ENCODE results near the gene BCKDHB. TPM values are rescaled to one million over a fixed set of nuclear protein-coding genes. Genes with fewer than 3 reads are reported as not detected.

Gene BCKDHB
- total and polyA plus RNA-seq, 5 donors from 2014 or later = 15.2 to 28.7 (median 23.1) TPM

DNA sequence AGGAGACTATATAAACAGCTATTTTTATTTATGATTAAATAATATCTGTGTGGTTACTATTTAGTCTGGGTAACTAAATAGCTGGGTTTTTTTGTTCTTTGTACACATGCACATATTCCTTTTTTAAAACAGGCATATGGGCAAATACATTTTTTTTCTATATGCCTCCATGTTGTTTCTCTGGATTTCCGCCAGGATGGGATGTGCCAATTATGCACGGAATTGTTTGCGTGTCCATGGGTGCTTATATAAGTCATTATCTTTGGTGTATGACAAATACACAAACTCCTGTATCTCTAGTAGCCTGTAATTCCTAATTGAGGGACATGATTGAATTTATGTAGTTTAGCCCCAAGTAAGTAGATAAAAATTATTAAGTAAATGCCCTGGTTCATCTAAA lies 226.9 kb downstream of the BCKDHB start:
- H3K27ac Mint-ChIP-seq = no peak overlapping the region
- ATAC-seq (ENCODE audit: low read depth in 2 of 2) = no peak

DNA sequence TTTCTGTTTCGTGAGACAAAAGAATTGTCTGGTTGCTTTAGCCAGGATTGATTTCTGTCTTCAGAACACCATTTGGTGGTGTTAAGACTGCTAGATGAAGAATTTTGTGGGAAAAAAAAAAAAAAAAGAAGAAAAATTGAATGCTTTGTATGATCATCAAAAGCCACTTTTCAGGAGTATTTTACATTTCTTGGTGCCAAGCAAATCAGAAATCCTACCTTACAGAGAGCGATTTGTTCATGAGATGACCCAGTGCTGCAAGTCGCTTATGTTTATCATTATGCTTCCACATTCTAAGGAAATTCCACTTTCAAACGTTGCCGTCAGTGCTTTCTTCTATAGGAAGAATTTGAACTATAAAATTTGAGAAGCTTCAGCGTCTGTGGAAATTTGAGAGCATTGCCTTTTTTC lies 228.7 kb downstream of the BCKDHB start:
- Histone ChIP-seq H3K4me1 (ENCODE audit: control insufficient read depth, insufficient read depth, low read length, poor library complexity, severe bottlenecking) (no peaks in the 10 kb centered on the region), H3K9me3 (ENCODE audit: control insufficient read depth in 2 of 2, low read length in 2 of 2) (no peaks in the 10 kb centered on the region), H3K27me3 (ENCODE audit: control insufficient read depth, insufficient read depth, low read length) (no peaks in the 10 kb centered on the region), H3K27ac (ENCODE audit: insufficient read depth, low read length, poor library complexity, severe bottlenecking) (no peak overlapping the region), H3K4me3 (ENCODE audit: low read depth, low read length) (no peak overlapping the region), H3K36me3 (ENCODE audit: control insufficient read depth, insufficient read depth, low read length) (no peaks in the 10 kb centered on the region)
- DNase-seq (no peak), ATAC-seq (ENCODE audit: low read depth in 2 of 2) (no peak)
- H3K4me3 Mint-ChIP-seq = no peak overlapping the region
- no peaks in the 10 kb centered on the region for H3K9me3 Mint-ChIP-seq
- no peaks in the 10 kb centered on the region for H3K4me1 Mint-ChIP-seq
- H3K36me3 Mint-ChIP-seq = no peaks in the 10 kb centered on the region
- H3K27me3 Mint-ChIP-seq = no peaks in the 10 kb centered on the region
- H3K27ac Mint-ChIP-seq = no peak overlapping the region

More for the DNA sequence above, 226.9 kb downstream of the BCKDHB start:
- no peaks in the 10 kb centered on the region for H3K9me3 ChIP-seq (ENCODE audit: control insufficient read depth in 2 of 2, low read length in 2 of 2)
- H3K36me3 ChIP-seq (ENCODE audit: control insufficient read depth, insufficient read depth, low read length) = no peaks in the 10 kb centered on the region
- H3K27me3 ChIP-seq (ENCODE audit: control insufficient read depth, insufficient read depth, low read length) = no peaks in the 10 kb centered on the region
- H3K36me3 Mint-ChIP-seq = no peaks in the 10 kb centered on the region
- DNase-seq = no peak
- no peaks in the 10 kb centered on the region for H3K9me3 Mint-ChIP-seq
- H3K4me1 ChIP-seq (ENCODE audit: control insufficient read depth, insufficient read depth, low read length, poor library complexity, severe bottlenecking) = no peaks in the 10 kb centered on the region
- H3K4me3 ChIP-seq (ENCODE audit: low read depth, low read length) = no peak overlapping the region
- no peak overlapping the region for H3K27ac ChIP-seq (ENCODE audit: insufficient read depth, low read length, poor library complexity, severe bottlenecking)
- H3K27me3 Mint-ChIP-seq = no peaks in the 10 kb centered on the region
- no peak overlapping the region for H3K4me3 Mint-ChIP-seq
- peaks cover 0 to 6% (median 0%) of the 10 kb centered on the region in 4 donors for H3K4me1 Mint-ChIP-seq

DNA sequence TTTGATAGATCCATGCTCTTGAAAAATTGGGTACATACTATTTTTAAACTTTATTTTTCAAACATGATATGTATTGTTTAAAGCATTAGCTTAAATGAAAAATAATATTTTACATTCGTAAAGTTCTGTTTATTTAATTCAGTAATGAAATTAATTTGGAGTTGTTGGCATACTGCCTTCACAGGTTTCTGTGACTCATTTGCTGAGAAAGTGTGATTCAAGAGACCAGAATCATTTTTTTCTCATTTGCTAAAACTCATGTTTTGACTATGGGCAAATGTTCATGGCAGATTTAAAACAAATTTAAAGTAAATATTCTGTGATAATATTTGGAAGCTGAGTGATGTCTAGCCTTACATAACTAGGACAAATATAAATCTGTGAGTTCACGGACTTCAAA lies 230.4 kb downstream of the BCKDHB start:
- no peak overlapping the region for H3K4me3 Mint-ChIP-seq
- no peaks in the 10 kb centered on the region for H3K27me3 ChIP-seq (ENCODE audit: control insufficient read depth, insufficient read depth, low read length)

GRCh38 chr6:80338201-80338836 lies 231.8 kb downstream of the BCKDHB start:
- H3K4me1 ChIP-seq (ENCODE audit: control insufficient read depth, insufficient read depth, low read length, poor library complexity, severe bottlenecking) = no peaks in the 10 kb centered on the region
- no peak overlapping the region for H3K4me3 ChIP-seq (ENCODE audit: low read depth, low read length)
- H3K27me3 Mint-ChIP-seq = no peaks in the 10 kb centered on the region
- H3K9me3 ChIP-seq (ENCODE audit: control insufficient read depth in 2 of 2, low read length in 2 of 2) = no peaks in the 10 kb centered on the region
- H3K27ac ChIP-seq (ENCODE audit: insufficient read depth, low read length, poor library complexity, severe bottlenecking) = no peak overlapping the region
- H3K36me3 Mint-ChIP-seq = peaks cover 4% of the 10 kb centered on the region
- H3K27me3 ChIP-seq (ENCODE audit: control insufficient read depth, insufficient read depth, low read length) = no peaks in the 10 kb centered on the region
- no peak overlapping the region for H3K4me3 Mint-ChIP-seq
- H3K27ac Mint-ChIP-seq = no peak overlapping the region
- H3K36me3 ChIP-seq (ENCODE audit: control insufficient read depth, insufficient read depth, low read length) = no peaks in the 10 kb centered on the region
- DNase-seq (peak; percentile 12 to 64 (median 49)), ATAC-seq (ENCODE audit: low read depth in 2 of 2) (peak; percentile 75 to 76)
- no peaks in the 10 kb centered on the region for H3K4me1 Mint-ChIP-seq
- no peaks in the 10 kb centered on the region for H3K9me3 Mint-ChIP-seq

More for the DNA sequence above, 230.4 kb downstream of the BCKDHB start:
- peaks cover 4% of the 10 kb centered on the region for H3K36me3 Mint-ChIP-seq
- DNase-seq (no peak), ATAC-seq (ENCODE audit: low read depth in 2 of 2) (no peak)
- H3K9me3 ChIP-seq (ENCODE audit: control insufficient read depth in 2 of 2, low read length in 2 of 2) = no peaks in the 10 kb centered on the region
- no peaks in the 10 kb centered on the region for H3K36me3 ChIP-seq (ENCODE audit: control insufficient read depth, insufficient read depth, low read length)
- no peak overlapping the region for H3K4me3 ChIP-seq (ENCODE audit: low read depth, low read length)
- H3K27me3 Mint-ChIP-seq = no peaks in the 10 kb centered on the region
- no peak overlapping the region for H3K27ac ChIP-seq (ENCODE audit: insufficient read depth, low read length, poor library complexity, severe bottlenecking)
- H3K4me1 ChIP-seq (ENCODE audit: control insufficient read depth, insufficient read depth, low read length, poor library complexity, severe bottlenecking) = no peaks in the 10 kb centered on the region
- no peaks in the 10 kb centered on the region for H3K4me1 Mint-ChIP-seq
- H3K27ac Mint-ChIP-seq = no peak overlapping the region
- no peaks in the 10 kb centered on the region for H3K9me3 Mint-ChIP-seq

DNA sequence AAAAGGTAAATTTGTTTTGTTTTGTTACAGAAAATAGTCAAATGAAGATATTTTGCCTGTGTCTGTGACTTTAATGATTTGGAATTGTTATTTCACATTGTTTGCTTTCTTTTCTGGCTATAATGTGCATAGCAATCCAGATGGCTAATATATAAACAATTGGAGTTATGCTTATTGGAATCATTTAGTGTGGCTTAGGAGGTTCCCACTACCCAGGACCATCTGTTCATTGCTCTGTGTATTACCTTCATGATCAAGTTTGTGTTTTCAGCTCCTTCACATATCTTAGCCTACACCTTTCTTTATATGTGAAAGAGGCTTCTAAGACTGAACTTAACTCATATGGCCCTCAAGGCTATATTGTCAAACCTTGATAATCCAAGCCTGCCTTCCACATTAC lies 232.9 kb downstream of the BCKDHB start:
- ATAC-seq (ENCODE audit: low read depth in 2 of 2) (no peak), DNase-seq (no peak)
- no peak overlapping the region for H3K27ac ChIP-seq (ENCODE audit: insufficient read depth, low read length, poor library complexity, severe bottlenecking)
- H3K4me1 Mint-ChIP-seq = no peaks in the 10 kb centered on the region
- H3K9me3 ChIP-seq (ENCODE audit: control insufficient read depth in 2 of 2, low read length in 2 of 2) = no peaks in the 10 kb centered on the region
- no peaks in the 10 kb centered on the region for H3K27me3 ChIP-seq (ENCODE audit: control insufficient read depth, insufficient read depth, low read length)
- no peak overlapping the region for H3K4me3 ChIP-seq (ENCODE audit: low read depth, low read length)
- H3K9me3 Mint-ChIP-seq = no peaks in the 10 kb centered on the region
- H3K4me3 Mint-ChIP-seq = no peak overlapping the region
- H3K27ac Mint-ChIP-seq = no peak overlapping the region
- no peaks in the 10 kb centered on the region for H3K36me3 ChIP-seq (ENCODE audit: control insufficient read depth, insufficient read depth, low read length)
- H3K27me3 Mint-ChIP-seq = no peaks in the 10 kb centered on the region
- H3K36me3 Mint-ChIP-seq = peaks cover 4% of the 10 kb centered on the region
- no peaks in the 10 kb centered on the region for H3K4me1 ChIP-seq (ENCODE audit: control insufficient read depth, insufficient read depth, low read length, poor library complexity, severe bottlenecking)

- Histone ChIP-seq H3K9me3 (ENCODE audit: control insufficient read depth in 2 of 2, low read length in 2 of 2) (no peaks in the 10 kb centered on the region), H3K27ac (ENCODE audit: insufficient read depth, low read length, poor library complexity, severe bottlenecking) (no peak overlapping the region), H3K36me3 (ENCODE audit: control insufficient read depth, insufficient read depth, low read length) (no peaks in the 10 kb centered on the region), H3K4me1 (ENCODE audit: control insufficient read depth, insufficient read depth, low read length, poor library complexity, severe bottlenecking) (no peaks in the 10 kb centered on the region), H3K4me3 (ENCODE audit: low read depth, low read length) (no peak overlapping the region), H3K27me3 (ENCODE audit: control insufficient read depth, insufficient read depth, low read length) (no peaks in the 10 kb centered on the region)
- H3K9me3 Mint-ChIP-seq = no peaks in the 10 kb centered on the region
- H3K27me3 Mint-ChIP-seq = no peaks in the 10 kb centered on the region
- H3K36me3 Mint-ChIP-seq = peaks cover 4% of the 10 kb centered on the region
- no peak for ATAC-seq (ENCODE audit: low read depth in 2 of 2)
- H3K4me3 Mint-ChIP-seq = no peak overlapping the region
- H3K27ac Mint-ChIP-seq = no peak overlapping the region
- H3K4me1 Mint-ChIP-seq = no peaks in the 10 kb centered on the region
- DNase-seq = no peak
Measured at GRCh38 chr6:80340280-80340679, 233.8 kb downstream of the BCKDHB start.

- Histone ChIP-seq H3K9me3 (ENCODE audit: control insufficient read depth in 2 of 2, low read length in 2 of 2) (no peaks in the 10 kb centered on the region), H3K27ac (ENCODE audit: insufficient read depth, low read length, poor library complexity, severe bottlenecking) (no peak overlapping the region), H3K4me1 (ENCODE audit: control insufficient read depth, insufficient read depth, low read length, poor library complexity, severe bottlenecking) (no peaks in the 10 kb centered on the region), H3K4me3 (ENCODE audit: low read depth, low read length) (no peak overlapping the region), H3K27me3 (ENCODE audit: control insufficient read depth, insufficient read depth, low read length) (no peaks in the 10 kb centered on the region), H3K36me3 (ENCODE audit: control insufficient read depth, insufficient read depth, low read length) (no peaks in the 10 kb centered on the region)
- Mint-ChIP-seq H3K4me1 (no peaks in the 10 kb centered on the region), H3K4me3 (no peak overlapping the region), H3K9me3 (no peaks in the 10 kb centered on the region), H3K27me3 (no peaks in the 10 kb centered on the region), H3K27ac (no peak overlapping the region), H3K36me3 (peaks cover 4% of the 10 kb centered on the region)
- DNase-seq = no peak
- ATAC-seq (ENCODE audit: low read depth in 2 of 2) = no peak
Measured at GRCh38 chr6:80340686-80341085, 234.2 kb downstream of the BCKDHB start.

DNA sequence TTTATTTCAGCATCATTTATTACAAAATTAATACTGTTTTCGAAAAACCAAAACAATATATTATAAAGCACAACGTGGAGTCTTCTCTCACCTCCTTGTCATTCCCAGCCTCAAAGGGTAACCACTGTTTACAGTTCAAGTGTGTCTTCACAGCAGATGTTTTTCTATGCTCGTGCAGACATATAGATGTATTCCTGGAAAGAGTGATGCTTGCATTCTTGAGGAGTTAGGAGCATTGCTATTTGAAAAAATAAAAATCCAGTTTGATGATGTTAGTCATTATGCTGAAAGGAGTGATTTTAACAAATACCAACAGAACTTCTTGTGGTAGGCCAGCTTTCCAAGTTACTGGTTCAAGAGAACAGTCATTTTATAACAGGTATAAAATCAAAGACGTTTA lies 234.9 kb downstream of the BCKDHB start:
- no peaks in the 10 kb centered on the region for H3K9me3 Mint-ChIP-seq
- DNase-seq (no peak), ATAC-seq (ENCODE audit: low read depth in 2 of 2) (no peak)
- Histone ChIP-seq H3K4me3 (ENCODE audit: low read depth, low read length) (no peak overlapping the region), H3K27ac (ENCODE audit: insufficient read depth, low read length, poor library complexity, severe bottlenecking) (no peak overlapping the region), H3K9me3 (ENCODE audit: control insufficient read depth in 2 of 2, low read length in 2 of 2) (no peaks in the 10 kb centered on the region), H3K27me3 (ENCODE audit: control insufficient read depth, insufficient read depth, low read length) (no peaks in the 10 kb centered on the region), H3K36me3 (ENCODE audit: control insufficient read depth, insufficient read depth, low read length) (no peaks in the 10 kb centered on the region), H3K4me1 (ENCODE audit: control insufficient read depth, insufficient read depth, low read length, poor library complexity, severe bottlenecking) (no peaks in the 10 kb centered on the region)
- no peak overlapping the region for H3K4me3 Mint-ChIP-seq
- H3K27me3 Mint-ChIP-seq = no peaks in the 10 kb centered on the region
- H3K27ac Mint-ChIP-seq = no peak overlapping the region
- no peaks in the 10 kb centered on the region for H3K4me1 Mint-ChIP-seq
- H3K36me3 Mint-ChIP-seq = peaks cover 4% of the 10 kb centered on the region

All from CD4-positive, CD25-positive, alpha-beta regulatory T cell (primary cell).